Stimulated activated CD4-positive, alpha-beta T cell treated with anti-CD3 and anti-CD28 coated beads, Interleukin-15, amount 100 ng/mL, for 48 hours (primary cell): Measurements from ENCODE around the gene WDCP.
"Not testable (repeated sequence)": the region's sequence is repeated elsewhere in the genome, so short reads cannot be mapped to it uniquely, and the experiment has no call there.

Experiments used
- DNase-seq, 2 donors: peaks; one replicate each; pipeline ENCODE4 v3.0.0-alpha.2; 2020; ENCODE audit warnings: low read depth in 2 of 2

Gene WDCP

GRCh38 chr2:24022324-24022974 is 24.7 kb downstream of the WDCP start:
- DNase-seq = no peak

GRCh38 chr2:24021122-24021998 is 25.8 kb downstream of the WDCP start:
- DNase-seq = peak in 1 of 2 donors; percentile 7

DNA sequence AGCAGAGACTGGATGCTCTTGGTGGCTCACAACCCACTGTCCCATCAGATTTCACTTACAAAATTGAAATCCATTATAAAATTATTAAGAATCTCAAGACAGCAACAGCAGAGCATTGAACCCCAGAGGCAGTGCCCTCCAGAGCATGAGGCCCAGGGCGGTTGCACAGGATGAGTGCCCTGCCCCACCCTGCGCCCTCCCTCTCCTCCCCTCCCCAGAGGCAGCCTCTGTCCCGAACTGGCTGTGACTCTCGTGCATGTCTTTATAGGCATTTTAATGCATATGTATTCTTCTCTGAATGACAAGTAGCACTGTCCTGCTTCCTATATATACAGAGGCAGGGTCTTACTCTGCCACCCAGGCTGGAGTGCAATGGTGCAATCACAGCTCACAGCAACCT is 26.9 kb downstream of the WDCP start:
- DNase-seq = no peak

- DNase-seq = no peak
These were observed 27.5 kb downstream of the WDCP start for GRCh38 chr2:24019729-24020128.

GRCh38 chr2:24018241-24018640 is 28.9 kb downstream of the WDCP start:
- no peak for DNase-seq

- DNase-seq = no peak
These were observed 29.5 kb downstream of the WDCP start for GRCh38 chr2:24017711-24018110.

GRCh38 chr2:24016853-24017703 is 30.1 kb downstream of the WDCP start:
- DNase-seq = no peak

GRCh38 chr2:24016376-24016761 is 30.8 kb downstream of the WDCP start:
- DNase-seq = no peak

DNA sequence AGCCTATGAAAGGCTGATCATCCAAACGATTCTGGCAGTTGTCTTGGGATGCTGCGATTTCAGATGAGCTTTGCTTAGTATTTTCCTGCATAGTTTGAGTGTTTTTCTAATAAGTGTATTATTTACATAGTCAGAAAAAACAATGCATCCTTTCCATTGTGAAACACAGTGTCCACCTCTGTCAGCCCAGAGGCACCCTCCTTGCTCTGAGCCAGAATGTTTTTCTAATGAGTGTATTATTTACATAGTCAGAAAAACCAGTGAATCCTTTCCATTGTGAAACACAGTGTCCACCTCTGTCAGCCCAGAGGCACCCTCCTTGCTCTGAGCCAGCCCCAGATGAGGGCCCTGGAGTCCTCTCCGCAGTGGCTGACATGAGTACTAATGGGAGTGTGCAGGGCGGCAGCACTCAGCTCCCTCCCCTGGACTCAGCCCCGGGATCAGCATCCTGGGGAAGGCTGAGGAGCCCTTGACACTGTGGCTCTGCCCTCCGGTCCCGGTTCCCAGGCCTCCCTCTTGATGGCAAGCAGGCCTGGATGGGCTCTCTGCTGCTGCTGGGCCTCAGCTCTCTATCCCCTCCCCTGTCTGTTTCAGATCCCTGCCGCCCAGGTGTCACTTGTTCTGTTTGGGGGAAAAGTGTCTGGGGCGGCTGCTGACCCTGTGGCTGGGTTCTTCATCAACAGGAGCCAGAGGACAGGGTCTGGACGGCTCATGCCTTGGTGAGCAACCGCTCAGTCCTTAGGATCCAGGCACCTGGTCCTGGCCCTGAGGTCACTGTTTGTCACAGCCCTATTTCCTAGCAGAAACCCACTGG is 31.4 kb downstream of the WDCP start:
- DNase-seq = no peak

GRCh38 chr2:24014902-24015301 is 32.3 kb downstream of the WDCP start:
- DNase-seq = not testable (repeated sequence)

DNA sequence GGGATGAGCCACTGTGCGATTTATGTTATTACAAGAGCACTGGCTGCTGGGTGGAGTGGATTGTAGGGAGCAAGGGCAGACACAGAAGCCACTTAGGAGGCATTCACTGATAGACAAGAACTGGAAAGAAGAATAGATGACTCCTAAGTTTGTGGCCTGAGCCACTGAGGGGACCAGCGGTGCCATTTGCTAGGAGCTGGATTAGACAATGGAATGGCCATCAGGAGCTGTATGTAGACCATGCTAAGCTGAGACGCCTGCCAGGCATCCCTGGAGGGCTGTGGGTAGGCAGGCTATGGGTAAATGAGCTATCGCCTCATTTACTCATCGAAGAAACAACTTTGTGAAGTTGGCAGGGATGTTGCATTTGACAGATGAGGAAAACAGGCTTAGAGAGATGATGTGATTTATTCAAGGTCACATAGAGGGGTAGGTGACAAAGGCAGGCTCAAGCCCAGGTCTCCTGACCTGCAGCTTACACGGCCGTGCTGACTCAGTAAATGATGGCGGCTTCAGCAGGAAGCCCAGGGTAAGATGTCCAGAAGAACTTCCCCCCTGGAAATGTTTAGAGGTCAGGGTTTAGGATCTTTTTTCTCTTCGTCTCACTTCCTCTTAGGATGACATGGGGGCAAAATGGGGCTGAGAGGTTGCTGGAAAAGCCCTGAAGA is 34.5 kb downstream of the WDCP start:
- no peak for DNase-seq

DNA sequence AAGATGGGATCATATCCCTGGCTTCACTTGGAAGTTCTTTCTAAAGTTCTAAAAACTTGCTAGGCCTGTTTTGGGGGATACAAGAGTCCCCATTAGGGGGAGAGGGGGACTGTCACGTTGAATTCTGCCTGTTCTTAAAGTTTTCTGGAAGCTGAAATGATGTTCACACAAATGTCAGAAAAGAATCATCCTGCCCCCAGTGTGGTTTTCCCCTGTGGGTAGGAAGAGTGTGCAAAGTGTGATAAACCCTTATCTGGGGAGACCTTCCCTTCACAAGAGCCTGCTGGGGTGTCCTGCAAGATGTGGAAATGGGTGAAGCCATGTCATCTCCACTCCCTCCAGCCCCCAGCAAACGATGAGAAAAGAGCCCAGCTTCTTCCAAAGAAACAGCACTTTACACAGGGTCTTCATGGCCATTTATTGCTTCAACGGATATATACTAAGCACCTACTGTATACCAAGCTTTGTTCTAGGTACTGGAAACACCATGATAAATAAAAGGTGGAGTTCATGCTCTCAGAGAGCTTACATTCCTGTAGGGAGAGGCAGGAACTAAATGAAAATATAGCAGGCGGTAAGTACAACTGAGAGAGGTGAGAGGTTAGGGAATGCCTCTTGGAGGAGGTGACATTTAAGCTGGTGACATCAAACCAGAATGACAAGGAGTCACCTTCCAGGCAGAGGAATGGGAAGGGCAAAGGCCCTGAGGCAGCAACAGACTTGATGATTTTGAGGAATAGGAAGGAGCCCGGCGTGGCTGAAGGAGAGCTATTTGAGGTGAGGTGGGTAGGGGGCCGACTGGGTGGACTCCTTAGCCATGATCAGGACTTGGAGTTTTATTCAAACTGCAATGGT is 35.7 kb downstream of the WDCP start:
- no peak for DNase-seq

DNA sequence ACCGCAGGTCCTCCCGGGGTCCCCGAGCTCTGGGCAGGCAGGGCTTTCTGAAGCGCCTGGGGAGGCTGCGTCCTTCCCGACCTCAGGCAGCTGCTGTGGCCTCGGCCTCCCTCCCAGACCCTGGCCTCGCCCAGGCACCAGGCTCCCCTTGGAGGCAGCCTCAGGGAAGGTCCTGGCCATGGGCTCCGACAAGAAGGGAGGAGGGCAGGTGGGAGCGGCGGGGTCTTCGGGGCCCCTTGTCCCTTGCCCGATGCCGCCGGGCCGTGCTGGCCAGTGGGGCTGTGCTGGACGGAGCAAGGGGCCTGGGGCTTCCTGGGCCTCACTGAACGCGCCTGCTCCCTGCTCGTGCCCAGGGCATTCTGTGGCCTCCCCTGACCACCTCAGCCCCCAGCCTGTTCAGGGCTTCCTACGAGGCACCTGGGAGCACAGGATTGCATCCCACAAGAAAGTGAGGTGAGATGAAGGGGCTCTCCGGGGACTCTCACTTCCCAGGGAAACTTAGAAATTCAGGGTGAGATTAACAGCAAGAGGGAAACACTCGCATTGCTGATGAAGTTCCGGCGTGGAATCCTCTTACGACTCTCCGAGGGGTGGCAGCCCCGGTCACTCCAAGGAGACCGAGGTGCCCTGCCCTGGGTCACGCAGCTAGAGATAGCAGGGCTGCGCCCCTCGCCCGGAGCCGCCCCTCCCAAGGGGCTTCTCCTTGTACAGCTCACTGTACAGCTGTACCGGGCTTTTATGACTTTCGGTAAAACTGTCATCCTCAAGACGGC is 36.5 kb downstream of the WDCP start:
- DNase-seq = no peak

DNA sequence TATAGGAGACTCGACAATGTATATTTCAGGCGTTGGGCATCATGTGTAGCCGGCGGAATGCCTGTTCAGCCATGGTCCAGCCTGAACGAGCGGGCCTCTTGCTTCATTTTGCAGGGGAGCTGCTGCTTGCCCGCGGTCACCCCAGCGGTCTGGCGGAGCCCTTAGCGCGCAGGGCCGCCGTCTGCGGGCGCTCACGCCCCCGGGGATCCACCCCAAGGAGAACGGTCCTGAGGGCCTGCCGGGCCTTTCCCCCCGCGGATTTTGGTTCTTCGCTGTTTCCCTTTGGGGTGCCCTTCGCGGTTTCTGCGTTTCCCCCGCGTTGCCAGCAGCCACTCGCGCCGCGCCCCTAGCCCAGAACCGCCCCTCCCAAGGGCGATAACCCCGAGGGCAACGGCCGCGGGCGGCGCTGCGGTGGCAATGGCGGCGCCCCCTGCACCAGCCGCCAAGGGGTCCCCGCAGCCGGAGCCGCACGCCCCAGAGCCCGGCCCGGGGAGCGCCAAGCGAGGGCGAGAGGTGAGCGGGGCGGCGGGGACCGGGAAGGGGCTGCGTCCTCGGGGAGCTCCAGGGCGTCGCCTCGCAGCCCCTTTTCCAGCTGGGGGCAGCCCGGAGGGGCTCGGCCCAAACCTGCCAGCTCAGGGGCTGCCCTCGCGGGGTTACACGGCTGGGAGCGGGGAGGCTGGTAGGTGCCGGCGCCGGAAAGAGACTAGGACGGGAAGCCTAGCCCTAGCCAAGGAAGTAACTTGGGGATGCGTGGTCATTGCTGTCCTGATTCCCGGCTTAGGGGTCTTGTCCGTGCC is 37.3 kb downstream of the WDCP start, which contains the start of gene MFSD2B:
Gene MFSD2B (plus strand): TSS at position 406 of the 797 bp plus-strand sequence. CDS start 12 bp downstream, at position 418.
- no peak for DNase-seq

GRCh38 chr2:24009367-24009679 is 37.9 kb downstream of the WDCP start:
- DNase-seq = no peak

- DNase-seq = no peak
These were observed 38.4 kb downstream of the WDCP start for GRCh38 chr2:24008672-24009366.

DNA sequence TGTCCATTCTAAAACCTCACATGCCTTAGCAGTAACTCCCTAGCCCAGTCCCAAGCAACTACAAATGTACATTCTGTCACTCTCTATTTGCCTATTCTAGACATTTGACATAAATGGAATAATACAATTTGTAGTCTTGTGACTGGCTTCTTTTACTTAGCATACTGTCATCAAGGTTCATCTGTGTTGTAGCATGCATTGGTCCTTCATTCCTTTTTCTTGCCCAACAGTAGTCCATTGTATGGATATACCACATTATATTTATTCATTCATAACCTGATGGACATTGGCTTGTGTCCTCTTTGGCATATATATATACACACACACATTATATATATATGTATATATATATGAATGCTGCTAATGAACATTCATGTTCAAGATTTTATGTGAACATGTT is 39.5 kb downstream of the WDCP start:
- no peak for DNase-seq

DNA sequence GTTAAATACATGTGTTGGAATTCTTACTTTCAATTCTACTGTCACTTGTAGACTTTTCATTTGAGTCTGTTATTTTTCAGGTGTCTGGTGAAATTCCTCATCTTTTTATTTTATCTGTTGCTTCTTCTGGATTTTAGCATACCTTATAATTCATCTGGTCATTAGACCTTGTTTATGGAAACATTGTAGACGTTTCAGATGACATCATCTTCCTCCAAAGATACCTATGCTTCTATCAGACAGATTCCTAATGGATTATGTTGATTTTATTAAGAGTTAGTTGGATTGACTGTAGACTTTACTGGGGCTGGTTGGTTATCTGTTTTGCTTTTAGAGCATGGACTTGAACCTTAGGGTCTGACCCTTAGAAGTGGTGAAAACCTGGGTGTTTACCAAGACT is 52.6 kb downstream of the WDCP start:
- no peak for DNase-seq
